DND-41 (cell line): ENCODE data around the gene SMPD3.
"Not testable (repeated sequence)": the region's sequence is repeated elsewhere in the genome, so short reads cannot be mapped to it uniquely, and the experiment has no call there.

ENCODE experiments used
- ATAC-seq: fragments of 200-7000 bp; cut with Tn5 transposase; 3 replicates; pipeline ENCODE4 v1.9.1; 2021; ENCODE audit warnings: low read depth; ENCODE audit not compliant: insufficient read depth
- DNase-seq: peaks from one replicate; pipeline ENCODE4 v3.0.0-alpha.2; 2020
- H2AFZ ChIP-seq: 2 replicates; pipeline ENCODE4 v1.6.0; 2012; ENCODE audit warnings: low read depth, low read length
- H3K27ac ChIP-seq: 2 replicates; pipeline ENCODE4 v1.5.1; 2012; ENCODE audit warnings: low read length, inconsistent platforms
- H3K27me3 ChIP-seq: fragments of 200-600 bp; sonication (generic); 2 replicates; pipeline ENCODE4 v1.6.0; 2012; ENCODE audit warnings: low read length, mild to moderate bottlenecking, inconsistent platforms; ENCODE audit not compliant: insufficient read depth, poor library complexity
- H3K36me3 ChIP-seq: 2 replicates; pipeline ENCODE4 v1.5.1; 2012; ENCODE audit warnings: low read length, inconsistent platforms; ENCODE audit not compliant: insufficient read depth
- H3K4me1 ChIP-seq: 2 replicates; pipeline ENCODE4 v1.5.1; 2012; ENCODE audit warnings: mild to moderate bottlenecking, low read length; ENCODE audit not compliant: insufficient read depth
- H3K4me2 ChIP-seq: 2 replicates; pipeline ENCODE4 v1.6.0; 2012; ENCODE audit warnings: mild to moderate bottlenecking, moderate library complexity, low read length, inconsistent platforms; ENCODE audit not compliant: insufficient read depth
- H3K4me3 ChIP-seq, 2 experiments: fragments of 200-600 bp in 1 of 2; shearing (Covaris generic) in 1 of 2; 2 replicates each; pipeline ENCODE4 v1.5.1; 2012 to 2016; ENCODE audit warnings: inconsistent platforms in 2 of 2, low read length in 2 of 2, mild to moderate bottlenecking in 2 of 2, low read depth in 1 of 2, moderate library complexity in 1 of 2
- H3K79me2 ChIP-seq: 2 replicates; pipeline ENCODE4 v1.6.0; 2012; ENCODE audit warnings: low read length, inconsistent platforms; ENCODE audit not compliant: insufficient read depth
- H3K9ac ChIP-seq: 2 replicates; pipeline ENCODE4 v1.6.0; 2012; ENCODE audit warnings: low read depth, mild to moderate bottlenecking, inconsistent platforms, low read length, moderate library complexity
- H3K9me3 ChIP-seq: 2 replicates; pipeline ENCODE4 v1.5.1; 2012; ENCODE audit warnings: low read length, moderate library complexity, mild to moderate bottlenecking, inconsistent platforms; ENCODE audit not compliant: insufficient read depth, severe bottlenecking
- H4K20me1 ChIP-seq: 2 replicates; pipeline ENCODE4 v1.6.0; 2012; ENCODE audit warnings: low read length; ENCODE audit not compliant: insufficient read depth
- CTCF ChIP-seq: IDR thresholded peaks from 2 replicates; pipeline ENCODE4 v1.5.1; 2012; ENCODE audit warnings: borderline replicate concordance, low read length, moderate library complexity, mild to moderate bottlenecking; ENCODE audit not compliant: poor library complexity, severe bottlenecking; ENCODE audit errors: extremely low read depth
- EZH2 ChIP-seq: IDR thresholded peaks from 3 replicates; pipeline ENCODE4 v1.6.1; 2012; ENCODE audit warnings: borderline replicate concordance, low read depth, mild to moderate bottlenecking, moderate library complexity, low read length, inconsistent platforms; ENCODE audit not compliant: severe bottlenecking

SMPD3 gene

GRCh38 chr16:68448360-68448970, at the start of gene SMPD3:
TSS of gene SMPD3 (minus strand) at chr16:68448508. CDS start at chr16:68372181, 76,327 bp downstream.
- Histone ChIP-seq H3K27ac (no peak within 1 kb of the TSS), H3K79me2 (no peaks in the 10 kb centered on the region), H3K9ac (no peak within 1 kb of the TSS), H3K4me3 (peak within 1 kb of the TSS in 1 of 2 experiments; percentile 57; a peak in 2 of 4 replicates), H3K36me3 (no peaks in the 10 kb centered on the region), H2AFZ (peak within 1 kb of the TSS; percentile 46), H3K4me1 (peaks cover 17% of the 10 kb centered on the region), H3K27me3 (no peaks in the 10 kb centered on the region), H3K4me2 (peak within 1 kb of the TSS; percentile 72), H3K9me3 (no peaks in the 10 kb centered on the region), H4K20me1 (peaks cover 7% of the 10 kb centered on the region)
- no peak for TF ChIP-seq EZH2
- no peak for TF ChIP-seq CTCF
- DNase-seq (peak; percentile 100), ATAC-seq (peak; percentile 97)

DNA sequence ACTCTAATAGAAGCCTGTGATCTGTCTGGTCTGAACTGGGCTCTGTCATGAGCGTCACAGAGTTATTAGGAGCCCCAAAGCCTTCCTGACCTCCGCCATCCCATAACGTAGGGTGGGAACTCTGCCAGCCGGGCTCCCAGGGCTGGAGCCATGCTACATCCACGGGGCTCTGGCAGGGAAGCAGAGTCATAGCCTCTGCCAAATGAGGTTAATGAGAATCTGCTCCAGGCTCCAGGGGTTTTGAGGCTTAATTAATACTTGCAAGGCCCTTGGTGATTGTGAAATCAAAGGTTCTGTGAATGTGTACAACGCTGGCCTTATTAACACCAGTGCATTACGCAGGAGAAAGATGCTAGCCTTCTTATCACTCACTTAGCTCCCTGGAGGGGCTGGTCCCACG, 48.4 kb upstream of the SMPD3 start:
- H3K9ac ChIP-seq, result no peak overlapping the region
- H3K4me1 ChIP-seq, result peaks cover 11% of the 10 kb centered on the region
- H3K27me3 ChIP-seq, result no peaks in the 10 kb centered on the region
- no peak overlapping the region for H2AFZ ChIP-seq
- DNase-seq, result no peak
- no peak overlapping the region for H3K4me3 ChIP-seq
- no peaks in the 10 kb centered on the region for H3K9me3 ChIP-seq
- no peak for TF ChIP-seq CTCF
- H4K20me1 ChIP-seq, result no peaks in the 10 kb centered on the region
- no peak overlapping the region for H3K27ac ChIP-seq
- no peaks in the 10 kb centered on the region for H3K79me2 ChIP-seq
- no peak for ATAC-seq
- no peaks in the 10 kb centered on the region for H3K36me3 ChIP-seq
- H3K4me2 ChIP-seq, result no peak overlapping the region

GRCh38 chr16:68494261-68494660, 46.0 kb upstream of the SMPD3 start:
- not testable (repeated sequence) for H3K36me3 ChIP-seq, H3K9ac ChIP-seq, H3K4me2 ChIP-seq, H3K4me3 ChIP-seq, H3K27ac ChIP-seq, H3K27me3 ChIP-seq, H3K9me3 ChIP-seq, ATAC-seq, H4K20me1 ChIP-seq, H2AFZ ChIP-seq, DNase-seq, H3K79me2 ChIP-seq
- H3K4me1 ChIP-seq, result peaks cover 14% of the 10 kb centered on the region

- DNase-seq (no peak), ATAC-seq (no peak)
- Histone ChIP-seq H4K20me1 (no peaks in the 10 kb centered on the region), H3K27me3 (no peaks in the 10 kb centered on the region), H3K4me1 (peaks cover 14% of the 10 kb centered on the region), H3K27ac (no peak overlapping the region), H3K4me3 (no peak overlapping the region), H3K79me2 (no peaks in the 10 kb centered on the region), H3K9me3 (no peaks in the 10 kb centered on the region), H3K9ac (no peak overlapping the region), H3K36me3 (no peaks in the 10 kb centered on the region), H3K4me2 (no peak overlapping the region), H2AFZ (no peak overlapping the region)
- no peak for TF ChIP-seq EZH2
- no peak for TF ChIP-seq CTCF
Measured at GRCh38 chr16:68493412-68494070, 45.2 kb upstream of the SMPD3 start.
